Subcutaneous abdominal adipose tissue (tissue), 5 donors: ENCODE data around the gene NAXD.

Experiments used
- H3K27ac ChIP-seq: one replicate; pipeline ENCODE4 v1.7.0; 2013; ENCODE audit warnings: low read depth, mild to moderate bottlenecking, inconsistent platforms, low read length, moderate library complexity
- H3K27me3 ChIP-seq, 5 donors: one replicate each; pipeline ENCODE4 v1.7.0; 2013; ENCODE audit warnings: low read length in 5 of 5, inconsistent platforms in 1 of 5; ENCODE audit not compliant: control insufficient read depth in 5 of 5, insufficient read depth in 4 of 5
- H3K36me3 ChIP-seq, 5 donors: one replicate each; pipeline ENCODE4 v1.7.0; 2013; ENCODE audit warnings: low read length in 5 of 5; ENCODE audit not compliant: control insufficient read depth in 5 of 5, insufficient read depth in 5 of 5
- H3K4me1 ChIP-seq, 5 donors: one replicate each; pipeline ENCODE4 v1.7.0; 2013; ENCODE audit warnings: low read length in 5 of 5, mild to moderate bottlenecking in 3 of 5, moderate library complexity in 1 of 5; ENCODE audit not compliant: control insufficient read depth in 5 of 5, insufficient read depth in 5 of 5
- H3K4me3 ChIP-seq, 5 donors: one replicate each; pipeline ENCODE4 v1.7.0; 2013; ENCODE audit warnings: low read length in 5 of 5, low read depth in 1 of 5
- H3K9ac ChIP-seq, 5 donors: one replicate each; pipeline ENCODE4 v1.7.0; 2013; ENCODE audit warnings: low read length in 5 of 5, mild to moderate bottlenecking in 4 of 5, moderate library complexity in 3 of 5
- H3K9me3 ChIP-seq, 5 donors: one replicate each; pipeline ENCODE4 v1.7.0; 2013; ENCODE audit warnings: low read length in 5 of 5; ENCODE audit not compliant: control insufficient read depth in 5 of 5
- donor health status: healthy.
- donor health status: healthy.
- donor health status: healthy.
- donor health status: healthy.
- donor health status: healthy.

Gene NAXD

DNA sequence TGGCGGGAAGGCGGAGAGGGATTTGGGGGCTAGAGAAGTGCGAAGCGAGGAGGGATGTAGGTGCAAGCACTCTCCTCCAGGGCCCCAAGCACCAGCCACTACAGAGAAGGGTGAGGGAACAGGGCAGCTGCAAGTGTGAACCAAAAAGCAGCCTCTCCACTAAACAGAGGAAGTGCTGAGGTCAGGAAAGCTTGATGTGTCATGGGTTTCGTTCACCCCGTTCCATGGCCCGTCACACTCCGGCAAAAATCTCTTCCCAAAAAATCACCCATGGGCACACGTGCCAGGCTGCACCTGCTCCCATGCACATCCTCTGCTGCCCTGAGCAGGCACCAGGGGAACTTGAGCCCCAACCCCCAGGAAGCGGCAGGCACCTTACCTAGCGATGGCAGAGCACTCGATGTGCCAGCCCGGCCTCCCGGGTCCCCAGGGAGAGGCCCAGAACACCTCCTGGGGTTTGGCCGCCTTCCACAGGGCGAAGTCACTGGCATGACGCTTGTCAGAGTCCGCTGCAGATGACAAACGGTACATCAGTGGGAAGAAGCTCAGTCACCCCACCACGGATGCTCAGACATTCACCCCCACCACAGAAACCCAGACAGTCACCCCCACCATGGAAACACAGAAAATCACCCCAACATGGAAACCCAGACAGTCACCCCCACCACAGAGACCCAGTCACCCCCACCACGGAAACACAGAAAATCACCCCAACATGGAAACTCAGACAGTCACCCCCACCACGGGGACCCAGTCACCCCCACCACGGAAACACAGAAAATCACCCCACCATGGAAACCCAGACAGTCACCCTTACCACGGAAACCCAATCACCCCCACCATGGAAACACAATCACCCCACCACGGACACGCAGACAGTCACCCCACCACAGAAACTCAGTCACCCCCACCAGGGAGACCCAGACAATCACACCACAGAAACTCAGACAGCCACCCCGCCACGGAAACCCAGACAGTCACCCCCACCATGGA, 61.5 kb downstream of the NAXD start:
- no peak overlapping the region for H3K9ac ChIP-seq
- no peak overlapping the region for H3K27ac ChIP-seq
- H3K4me3 ChIP-seq: no peak overlapping the region
- H3K36me3 ChIP-seq: peaks cover 4 to 43% (median 42%) of the 10 kb centered on the region in 5 donors
- no peaks in the 10 kb centered on the region for H3K27me3 ChIP-seq
- H3K9me3 ChIP-seq: no peaks in the 10 kb centered on the region
- peaks cover 0 to 6% (median 3%) of the 10 kb centered on the region in 5 donors for H3K4me1 ChIP-seq

DNA sequence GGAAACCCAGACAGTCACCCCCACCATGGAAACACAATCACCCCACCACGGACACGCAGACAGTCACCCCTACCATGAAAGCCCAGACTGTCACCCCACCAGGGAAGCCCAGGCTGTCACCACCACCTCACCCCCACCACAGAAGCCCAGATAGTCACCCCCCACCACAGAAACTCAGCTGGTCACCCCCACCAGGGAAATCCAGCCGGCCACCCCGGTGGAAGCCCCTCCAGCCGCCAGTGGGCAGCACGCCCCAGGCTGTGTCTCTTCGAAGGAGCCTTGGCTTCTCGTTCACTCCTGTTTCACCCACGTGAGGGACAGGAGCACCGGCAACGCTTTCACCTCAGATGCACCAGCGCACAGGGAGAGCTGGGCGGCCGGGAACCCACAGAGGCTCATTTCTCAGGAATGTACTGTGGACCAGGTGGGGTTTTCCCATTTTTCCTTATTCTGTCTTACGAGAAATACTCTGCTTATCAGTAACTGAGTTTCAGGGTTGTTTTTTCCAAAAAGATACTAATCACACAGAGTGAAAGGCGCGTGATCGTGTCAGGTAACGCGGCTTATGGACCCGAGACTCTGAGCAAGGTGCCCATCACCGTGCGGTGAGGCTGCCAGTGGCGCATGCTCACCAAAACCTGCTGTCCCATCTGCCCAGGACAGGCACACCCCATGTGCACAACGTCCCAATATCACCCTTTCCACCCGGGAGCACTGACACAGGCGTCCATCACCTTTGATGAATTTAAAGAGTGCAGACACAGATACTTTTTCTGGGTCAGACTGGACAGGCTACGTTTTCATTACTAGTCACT, 62.6 kb downstream of the NAXD start:
- H3K4me3 ChIP-seq: no peak overlapping the region
- no peak overlapping the region for H3K27ac ChIP-seq
- peaks cover 4 to 53% (median 53%) of the 10 kb centered on the region in 5 donors for H3K36me3 ChIP-seq
- H3K27me3 ChIP-seq: no peaks in the 10 kb centered on the region
- peaks cover 0 to 6% (median 3%) of the 10 kb centered on the region in 5 donors for H3K4me1 ChIP-seq
- H3K9ac ChIP-seq: no peak overlapping the region
- H3K9me3 ChIP-seq: no peaks in the 10 kb centered on the region

DNA sequence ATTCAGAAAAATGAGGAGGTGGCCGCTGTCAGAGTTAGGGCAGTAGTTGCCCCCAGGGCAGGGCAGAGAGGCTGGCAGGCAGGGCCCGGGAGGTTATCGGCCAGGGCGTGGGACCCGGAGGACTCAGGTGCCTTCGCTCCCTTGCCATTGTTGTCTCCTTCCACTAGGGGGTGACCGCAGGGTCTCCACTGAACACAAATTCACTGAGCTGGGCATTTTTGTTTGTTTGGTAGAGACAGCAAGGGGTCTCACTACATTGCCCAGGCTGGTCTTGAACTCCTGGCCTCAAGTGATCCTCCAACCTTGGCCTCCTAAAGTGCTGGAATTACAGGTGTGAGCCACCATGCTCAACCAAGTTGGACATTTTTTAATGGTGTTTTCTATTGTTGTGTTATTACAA, 65.5 kb downstream of the NAXD start:
- peaks cover 0 to 6% (median 3%) of the 10 kb centered on the region in 5 donors for H3K4me1 ChIP-seq
- no peak overlapping the region for H3K27ac ChIP-seq
- H3K9ac ChIP-seq: no peak overlapping the region
- no peaks in the 10 kb centered on the region for H3K9me3 ChIP-seq
- peaks cover 4 to 72% (median 63%) of the 10 kb centered on the region in 5 donors for H3K36me3 ChIP-seq
- no peak overlapping the region for H3K4me3 ChIP-seq
- no peaks in the 10 kb centered on the region for H3K27me3 ChIP-seq

DNA sequence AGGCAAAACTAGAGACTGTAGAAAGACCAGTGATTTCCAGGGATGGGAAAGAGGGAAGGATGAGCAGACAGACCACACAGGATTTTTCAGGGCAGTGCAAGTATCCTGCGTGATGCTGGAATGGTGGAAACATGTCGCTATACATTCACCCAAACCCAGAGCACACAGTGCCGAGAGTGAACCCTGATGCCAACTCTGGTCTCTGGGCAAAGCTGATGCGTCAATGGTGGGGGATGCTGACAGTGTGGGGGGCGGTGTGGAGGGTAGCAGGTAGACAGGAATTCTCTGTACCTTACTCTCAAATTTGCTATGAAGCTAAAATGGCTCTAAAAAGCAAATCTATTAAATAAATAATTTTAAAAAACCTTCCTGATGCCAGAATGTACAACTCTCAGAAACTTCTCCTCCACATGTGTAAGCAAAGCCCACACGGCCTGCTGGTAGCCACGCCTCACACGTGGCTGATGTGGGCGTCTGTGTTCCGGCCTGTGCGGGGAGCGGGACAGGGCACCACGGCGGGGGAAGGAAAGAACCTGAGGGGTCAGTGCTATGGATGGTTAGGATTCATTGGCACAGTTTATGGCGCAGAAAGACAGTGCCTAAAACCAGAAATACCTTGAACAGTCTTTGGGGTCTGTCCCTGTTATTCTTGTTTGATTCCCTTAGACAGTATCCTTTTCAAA, 66.7 kb downstream of the NAXD start:
- no peaks in the 10 kb centered on the region for H3K9me3 ChIP-seq
- H3K27ac ChIP-seq: no peak overlapping the region
- H3K4me1 ChIP-seq: no peaks in the 10 kb centered on the region
- H3K9ac ChIP-seq: no peak overlapping the region
- peaks cover 4 to 71% (median 63%) of the 10 kb centered on the region in 5 donors for H3K36me3 ChIP-seq
- H3K27me3 ChIP-seq: no peaks in the 10 kb centered on the region
- H3K4me3 ChIP-seq: no peak overlapping the region

DNA sequence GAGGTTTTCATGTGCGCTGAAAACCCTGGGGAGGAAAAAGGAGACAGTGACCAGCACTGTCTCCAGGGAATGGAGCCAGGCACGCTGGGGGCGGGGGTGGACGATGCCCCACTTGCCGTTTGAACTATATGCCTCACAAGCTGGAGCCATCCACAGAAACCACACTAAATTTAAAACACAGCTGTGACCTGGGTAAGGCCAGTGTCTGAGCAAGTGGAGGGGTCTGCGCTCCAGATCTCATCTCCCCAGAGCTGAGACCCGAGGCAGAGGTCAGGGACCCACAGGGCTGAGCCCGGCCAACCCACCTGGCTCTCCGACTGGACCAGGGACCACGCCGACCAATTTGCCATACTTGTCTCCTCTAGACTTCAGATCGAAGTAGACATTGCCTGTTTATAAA, 67.4 kb downstream of the NAXD start:
- no peak overlapping the region for H3K27ac ChIP-seq
- H3K27me3 ChIP-seq: no peaks in the 10 kb centered on the region
- H3K9ac ChIP-seq: no peak overlapping the region
- no peak overlapping the region for H3K4me3 ChIP-seq
- H3K4me1 ChIP-seq: no peaks in the 10 kb centered on the region
- H3K9me3 ChIP-seq: no peaks in the 10 kb centered on the region
- H3K36me3 ChIP-seq: peaks cover 4 to 75% (median 68%) of the 10 kb centered on the region in 5 donors

DNA sequence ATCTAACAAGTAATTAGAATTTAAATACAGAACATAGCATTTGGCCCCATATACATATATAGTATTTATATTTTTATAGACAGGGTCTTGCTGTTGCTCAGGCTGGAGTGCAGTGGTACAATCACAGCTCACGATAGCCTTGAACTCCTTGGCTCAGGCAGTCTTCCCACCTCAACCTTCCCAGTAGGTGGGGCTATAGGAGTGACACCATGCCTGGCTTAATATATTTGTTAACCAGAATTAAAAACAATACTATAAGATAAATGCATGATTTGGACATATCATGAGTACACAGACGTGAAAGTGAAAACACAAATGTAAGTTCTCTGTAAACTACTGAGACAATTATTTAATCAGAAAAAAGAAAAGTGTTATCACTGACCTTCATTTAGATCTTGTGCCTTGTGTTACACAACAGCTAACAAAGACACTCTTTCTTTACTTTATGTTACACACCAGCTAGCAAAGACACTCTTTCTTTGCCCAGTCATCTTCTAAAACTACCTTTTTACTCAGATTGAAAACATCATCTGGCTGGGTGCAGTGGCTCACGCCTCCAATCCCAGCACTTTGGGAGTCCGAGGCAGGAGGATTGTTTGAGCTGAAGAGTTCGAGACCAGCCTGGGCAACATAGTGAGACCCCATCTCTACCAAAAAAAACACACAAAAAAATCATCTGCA, 68.0 kb downstream of the NAXD start:
- Histone ChIP-seq H3K36me3 (peaks cover 4 to 76% (median 69%) of the 10 kb centered on the region in 5 donors), H3K27ac (no peak overlapping the region)

DNA sequence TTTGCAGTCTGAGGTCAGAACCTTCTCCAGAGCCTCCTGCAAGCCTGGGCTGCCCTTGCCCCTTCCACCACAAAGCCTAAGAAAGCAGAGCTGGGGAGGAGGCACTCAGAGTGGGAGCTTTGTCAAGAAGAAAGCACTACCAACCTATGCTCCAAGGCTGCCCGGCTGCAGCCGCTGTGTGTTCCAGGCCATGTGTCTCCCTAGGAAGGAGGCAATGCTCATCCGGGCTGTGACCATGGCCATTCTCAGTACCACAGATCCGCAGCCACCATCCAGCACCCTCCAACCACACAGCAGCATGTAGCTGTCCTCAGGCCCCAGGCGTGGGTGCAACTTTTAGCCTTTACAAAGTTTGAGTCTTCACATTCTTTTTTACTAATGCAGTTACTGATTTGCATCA, 68.6 kb downstream of the NAXD start:
- Histone ChIP-seq H3K36me3 (peaks cover 4 to 71% (median 67%) of the 10 kb centered on the region in 5 donors), H3K9me3 (no peaks in the 10 kb centered on the region), H3K4me1 (no peaks in the 10 kb centered on the region), H3K4me3 (no peak overlapping the region), H3K27me3 (no peaks in the 10 kb centered on the region), H3K27ac (no peak overlapping the region), H3K9ac (no peak overlapping the region)

More for the DNA sequence above, 68.0 kb downstream of the NAXD start:
- Histone ChIP-seq H3K27me3 (no peaks in the 10 kb centered on the region), H3K4me3 (no peak overlapping the region), H3K9me3 (no peaks in the 10 kb centered on the region), H3K9ac (no peak overlapping the region), H3K4me1 (no peaks in the 10 kb centered on the region)

DNA sequence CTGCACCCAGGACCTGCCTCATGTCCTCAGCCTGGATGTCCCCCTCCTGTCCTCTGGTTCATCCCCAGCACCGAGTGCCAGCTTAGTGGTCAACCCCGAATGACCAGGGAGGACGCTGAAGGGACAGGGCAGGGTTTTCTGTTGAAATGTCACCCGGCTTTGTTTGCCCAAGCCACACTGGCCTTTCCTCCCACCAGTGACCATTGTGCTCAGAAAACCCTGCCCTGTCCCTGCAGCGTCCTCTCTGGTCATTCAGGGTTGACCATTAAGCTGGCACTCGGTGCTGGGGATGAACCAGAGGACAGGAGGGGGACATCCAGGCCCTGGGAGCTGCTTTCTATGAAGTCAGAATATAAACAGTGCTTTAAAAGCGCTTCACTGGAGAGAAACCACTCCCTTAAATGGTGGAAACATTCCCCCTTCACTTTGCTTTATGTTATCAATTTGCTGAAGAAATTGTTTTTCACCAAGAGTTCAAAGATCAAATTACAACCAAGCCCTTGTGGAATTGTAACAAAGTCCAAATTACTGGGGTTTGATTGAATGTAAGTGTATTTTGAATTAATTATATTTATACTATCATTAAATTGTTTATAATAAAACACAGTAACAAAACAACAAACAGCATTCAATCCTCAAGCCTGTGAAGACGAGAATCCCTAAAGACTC, 69.2 kb downstream of the NAXD start:
- Histone ChIP-seq H3K27me3 (no peaks in the 10 kb centered on the region), H3K4me3 (no peak overlapping the region), H3K9ac (no peak overlapping the region), H3K27ac (no peak overlapping the region), H3K36me3 (peaks cover 4 to 72% (median 65%) of the 10 kb centered on the region in 5 donors), H3K4me1 (no peaks in the 10 kb centered on the region), H3K9me3 (no peaks in the 10 kb centered on the region)
